ENCODE measurements around the gene SPINDOC.
"Not testable (repeated sequence)": the region's sequence is repeated elsewhere in the genome, so short reads cannot be mapped to it uniquely, and the experiment has no call there.

Gene SPINDOC

GRCh38 chr11:63768237-63769041 lies 44.8 kb upstream of the SPINDOC start, which contains the start of gene ZFTA:
TSS of gene ZFTA (minus strand) at chr11:63768775. CDS start at chr11:63768622, 153 bp downstream.
- no peaks in the 10 kb centered on the region for H3K9me3 ChIP-seq (ENCODE audit: control insufficient read depth in 2 of 2, low read length in 2 of 2)
- peak within 1 kb of the TSS; percentile 59 to 70 for H3K9ac ChIP-seq (ENCODE audit: low read depth in 1 of 2, low read length in 2 of 2)
- peak within 1 kb of the TSS in 1 of 2 donors; percentile 48 for H3K27ac ChIP-seq (ENCODE audit: low read depth in 2 of 2, low read length in 2 of 2)
- H3K36me3 ChIP-seq (ENCODE audit: control insufficient read depth in 2 of 2, insufficient read depth in 2 of 2, low read length in 2 of 2), result no peaks in the 10 kb centered on the region
- H3K4me3 ChIP-seq (ENCODE audit: low read length in 2 of 2), result peak within 1 kb of the TSS; percentile 68 to 86
- peaks cover 25 to 26% of the 10 kb centered on the region in 2 donors for H3K4me1 ChIP-seq (ENCODE audit: control insufficient read depth in 2 of 2, insufficient read depth in 2 of 2, low read length in 2 of 2)
- peaks cover 0 to 9% of the 10 kb centered on the region in 2 donors for H3K27me3 ChIP-seq (ENCODE audit: control insufficient read depth in 2 of 2, insufficient read depth in 2 of 2, low read length in 2 of 2)

- peak overlapping the region in 1 of 2 donors; percentile 59 for H3K9ac ChIP-seq (ENCODE audit: low read depth in 1 of 2, low read length in 2 of 2)
- H3K36me3 ChIP-seq (ENCODE audit: control insufficient read depth in 2 of 2, insufficient read depth in 2 of 2, low read length in 2 of 2), result no peaks in the 10 kb centered on the region
- H3K9me3 ChIP-seq (ENCODE audit: control insufficient read depth in 2 of 2, low read length in 2 of 2), result no peaks in the 10 kb centered on the region
- H3K27me3 ChIP-seq (ENCODE audit: control insufficient read depth in 2 of 2, insufficient read depth in 2 of 2, low read length in 2 of 2), result peaks cover 0 to 9% of the 10 kb centered on the region in 2 donors
- H3K27ac ChIP-seq (ENCODE audit: low read depth in 2 of 2, low read length in 2 of 2), result peak overlapping the region in 1 of 2 donors; percentile 23
- peak overlapping the region; percentile 50 to 68 for H3K4me3 ChIP-seq (ENCODE audit: low read length in 2 of 2)
- peaks cover 25 to 26% of the 10 kb centered on the region in 2 donors for H3K4me1 ChIP-seq (ENCODE audit: control insufficient read depth in 2 of 2, insufficient read depth in 2 of 2, low read length in 2 of 2)
Measured at GRCh38 chr11:63769042-63769713, 44.1 kb upstream of the SPINDOC start.

GRCh38 chr11:63769714-63770455 lies 43.4 kb upstream of the SPINDOC start:
- H3K9me3 ChIP-seq (ENCODE audit: control insufficient read depth in 2 of 2, low read length in 2 of 2), result no peaks in the 10 kb centered on the region
- H3K27ac ChIP-seq (ENCODE audit: low read depth in 2 of 2, low read length in 2 of 2), result no peak overlapping the region
- peak overlapping the region; percentile 34 to 47 for H3K9ac ChIP-seq (ENCODE audit: low read depth in 1 of 2, low read length in 2 of 2)
- H3K4me3 ChIP-seq (ENCODE audit: low read length in 2 of 2), result peak overlapping the region; percentile 50 to 68
- H3K36me3 ChIP-seq (ENCODE audit: control insufficient read depth in 2 of 2, insufficient read depth in 2 of 2, low read length in 2 of 2), result no peaks in the 10 kb centered on the region
- H3K27me3 ChIP-seq (ENCODE audit: control insufficient read depth in 2 of 2, insufficient read depth in 2 of 2, low read length in 2 of 2), result peaks cover 0 to 9% of the 10 kb centered on the region in 2 donors
- H3K4me1 ChIP-seq (ENCODE audit: control insufficient read depth in 2 of 2, insufficient read depth in 2 of 2, low read length in 2 of 2), result peaks cover 21 to 23% of the 10 kb centered on the region in 2 donors

GRCh38 chr11:63770763-63771162 lies 42.5 kb upstream of the SPINDOC start:
- H3K9ac ChIP-seq (ENCODE audit: low read depth in 1 of 2, low read length in 2 of 2), result no peak overlapping the region
- peaks cover 12 to 18% of the 10 kb centered on the region in 2 donors for H3K4me1 ChIP-seq (ENCODE audit: control insufficient read depth in 2 of 2, insufficient read depth in 2 of 2, low read length in 2 of 2)
- no peaks in the 10 kb centered on the region for H3K9me3 ChIP-seq (ENCODE audit: control insufficient read depth in 2 of 2, low read length in 2 of 2)
- H3K27ac ChIP-seq (ENCODE audit: low read depth in 2 of 2, low read length in 2 of 2), result no peak overlapping the region
- no peaks in the 10 kb centered on the region for H3K36me3 ChIP-seq (ENCODE audit: control insufficient read depth in 2 of 2, insufficient read depth in 2 of 2, low read length in 2 of 2)
- no peak overlapping the region for H3K4me3 ChIP-seq (ENCODE audit: low read length in 2 of 2)
- peaks cover 0 to 9% of the 10 kb centered on the region in 2 donors for H3K27me3 ChIP-seq (ENCODE audit: control insufficient read depth in 2 of 2, insufficient read depth in 2 of 2, low read length in 2 of 2)

GRCh38 chr11:63771741-63772318 lies 41.4 kb upstream of the SPINDOC start:
- not testable (repeated sequence) for H3K36me3 ChIP-seq (ENCODE audit: control insufficient read depth in 2 of 2, insufficient read depth in 2 of 2, low read length in 2 of 2); H3K27ac ChIP-seq (ENCODE audit: low read depth in 2 of 2, low read length in 2 of 2); H3K9me3 ChIP-seq (ENCODE audit: control insufficient read depth in 2 of 2, low read length in 2 of 2); H3K9ac ChIP-seq (ENCODE audit: low read depth in 1 of 2, low read length in 2 of 2); H3K4me3 ChIP-seq (ENCODE audit: low read length in 2 of 2); H3K4me1 ChIP-seq (ENCODE audit: control insufficient read depth in 2 of 2, insufficient read depth in 2 of 2, low read length in 2 of 2); H3K27me3 ChIP-seq (ENCODE audit: control insufficient read depth in 2 of 2, insufficient read depth in 2 of 2, low read length in 2 of 2)

GRCh38 chr11:63775191-63775590 lies 38.1 kb upstream of the SPINDOC start:
- no peaks in the 10 kb centered on the region for H3K4me1 ChIP-seq (ENCODE audit: control insufficient read depth in 2 of 2, insufficient read depth in 2 of 2, low read length in 2 of 2)
- H3K9ac ChIP-seq (ENCODE audit: low read depth in 1 of 2, low read length in 2 of 2), result no peak overlapping the region
- peaks cover 0 to 6% of the 10 kb centered on the region in 2 donors for H3K27me3 ChIP-seq (ENCODE audit: control insufficient read depth in 2 of 2, insufficient read depth in 2 of 2, low read length in 2 of 2)
- no peak overlapping the region for H3K4me3 ChIP-seq (ENCODE audit: low read length in 2 of 2)
- H3K36me3 ChIP-seq (ENCODE audit: control insufficient read depth in 2 of 2, insufficient read depth in 2 of 2, low read length in 2 of 2), result no peaks in the 10 kb centered on the region
- H3K27ac ChIP-seq (ENCODE audit: low read depth in 2 of 2, low read length in 2 of 2), result no peak overlapping the region
- no peaks in the 10 kb centered on the region for H3K9me3 ChIP-seq (ENCODE audit: control insufficient read depth in 2 of 2, low read length in 2 of 2)

- H3K4me3 ChIP-seq (ENCODE audit: low read length in 2 of 2), result no peak overlapping the region
- no peaks in the 10 kb centered on the region for H3K9me3 ChIP-seq (ENCODE audit: control insufficient read depth in 2 of 2, low read length in 2 of 2)
- H3K36me3 ChIP-seq (ENCODE audit: control insufficient read depth in 2 of 2, insufficient read depth in 2 of 2, low read length in 2 of 2), result no peaks in the 10 kb centered on the region
- H3K27ac ChIP-seq (ENCODE audit: low read depth in 2 of 2, low read length in 2 of 2), result no peak overlapping the region
- H3K4me1 ChIP-seq (ENCODE audit: control insufficient read depth in 2 of 2, insufficient read depth in 2 of 2, low read length in 2 of 2), result no peaks in the 10 kb centered on the region
- no peak overlapping the region for H3K9ac ChIP-seq (ENCODE audit: low read depth in 1 of 2, low read length in 2 of 2)
- H3K27me3 ChIP-seq (ENCODE audit: control insufficient read depth in 2 of 2, insufficient read depth in 2 of 2, low read length in 2 of 2), result no peaks in the 10 kb centered on the region
Measured at GRCh38 chr11:63779039-63779438, 34.2 kb upstream of the SPINDOC start.

GRCh38 chr11:63782749-63783148 lies 30.5 kb upstream of the SPINDOC start:
- H3K4me3 ChIP-seq (ENCODE audit: low read length in 2 of 2), result no peak overlapping the region
- H3K9ac ChIP-seq (ENCODE audit: low read depth in 1 of 2, low read length in 2 of 2), result no peak overlapping the region
- no peaks in the 10 kb centered on the region for H3K9me3 ChIP-seq (ENCODE audit: control insufficient read depth in 2 of 2, low read length in 2 of 2)
- H3K27me3 ChIP-seq (ENCODE audit: control insufficient read depth in 2 of 2, insufficient read depth in 2 of 2, low read length in 2 of 2), result no peaks in the 10 kb centered on the region
- H3K36me3 ChIP-seq (ENCODE audit: control insufficient read depth in 2 of 2, insufficient read depth in 2 of 2, low read length in 2 of 2), result no peaks in the 10 kb centered on the region
- H3K4me1 ChIP-seq (ENCODE audit: control insufficient read depth in 2 of 2, insufficient read depth in 2 of 2, low read length in 2 of 2), result no peaks in the 10 kb centered on the region
- no peak overlapping the region for H3K27ac ChIP-seq (ENCODE audit: low read depth in 2 of 2, low read length in 2 of 2)

GRCh38 chr11:63783925-63784592 lies 29.2 kb upstream of the SPINDOC start:
- H3K9me3 ChIP-seq (ENCODE audit: control insufficient read depth in 2 of 2, low read length in 2 of 2), result no peaks in the 10 kb centered on the region

More at GRCh38 chr11:63783925-63784592, 29.2 kb upstream of the SPINDOC start:
- H3K27me3 ChIP-seq (ENCODE audit: control insufficient read depth in 2 of 2, insufficient read depth in 2 of 2, low read length in 2 of 2), result no peaks in the 10 kb centered on the region
- no peaks in the 10 kb centered on the region for H3K4me1 ChIP-seq (ENCODE audit: control insufficient read depth in 2 of 2, insufficient read depth in 2 of 2, low read length in 2 of 2)
- H3K36me3 ChIP-seq (ENCODE audit: control insufficient read depth in 2 of 2, insufficient read depth in 2 of 2, low read length in 2 of 2), result no peaks in the 10 kb centered on the region
- no peak overlapping the region for H3K4me3 ChIP-seq (ENCODE audit: low read length in 2 of 2)
- no peak overlapping the region for H3K27ac ChIP-seq (ENCODE audit: low read depth in 2 of 2, low read length in 2 of 2)
- no peak overlapping the region for H3K9ac ChIP-seq (ENCODE audit: low read depth in 1 of 2, low read length in 2 of 2)

Data from mucosa of rectum (tissue), 2 donors.